Osteoblast (primary cell): ENCODE measurements around the gene ANKRD18A. TPM values are rescaled to one million over a fixed set of nuclear protein-coding genes. Genes with fewer than 3 reads are reported as not detected.

Experiments used
- DNase-seq: peaks from one replicate; pipeline ENCODE4 v3.0.0; 2011; ENCODE audit warnings: low spot score, mixed read lengths; ENCODE audit not compliant: insufficient read length; ENCODE audit errors: missing footprints
- H2AFZ ChIP-seq: 2 replicates; pipeline ENCODE4 v1.6.0; 2011; ENCODE audit warnings: mild to moderate bottlenecking, low read length
- H3K27ac ChIP-seq: 2 replicates; pipeline ENCODE4 v1.5.1; 2011; ENCODE audit warnings: mild to moderate bottlenecking, low read depth, low read length, moderate library complexity
- H3K27me3 ChIP-seq: 2 replicates; pipeline ENCODE4 v1.6.0; 2012; ENCODE audit warnings: mild to moderate bottlenecking, control low read depth, inconsistent platforms, low read length, moderate library complexity; ENCODE audit not compliant: insufficient read depth
- H3K36me3 ChIP-seq: 2 replicates; pipeline ENCODE4 v1.5.1; 2011; ENCODE audit warnings: mild to moderate bottlenecking, low read length, control low read depth, moderate library complexity; ENCODE audit not compliant: insufficient read depth
- H3K4me1 ChIP-seq: 2 replicates; pipeline ENCODE4 v1.5.1; 2011; ENCODE audit warnings: mild to moderate bottlenecking, low read length, control low read depth, moderate library complexity; ENCODE audit not compliant: insufficient read depth
- H3K4me2 ChIP-seq: 2 replicates; pipeline ENCODE4 v1.6.0; 2011; ENCODE audit warnings: mild to moderate bottlenecking, low read length; ENCODE audit not compliant: insufficient read depth
- H3K4me3 ChIP-seq: fragments of 200-600 bp; sonication (generic); 3 replicates; pipeline ENCODE4 v1.5.1; 2012; ENCODE audit warnings: mild to moderate bottlenecking, low read length, inconsistent platforms; ENCODE audit not compliant: insufficient read depth
- H3K79me2 ChIP-seq: 2 replicates; pipeline ENCODE4 v1.6.0; 2012; ENCODE audit warnings: mild to moderate bottlenecking, low read length, control low read depth, inconsistent platforms; ENCODE audit not compliant: insufficient read depth
- H3K9me3 ChIP-seq: 2 replicates; pipeline ENCODE4 v1.5.1; 2011; ENCODE audit warnings: low read depth, low read length, control low read depth
- H4K20me1 ChIP-seq: 2 replicates; pipeline ENCODE4 v1.6.0; 2012; ENCODE audit warnings: mild to moderate bottlenecking, low read length, control low read depth; ENCODE audit not compliant: insufficient read depth
- total RNA-seq: library from RNA; depleted of rRNA; stranded (reverse); fragments of >200 nt; gene quantifications from 2 replicates; pipeline ENCODE4 v1.2.3, GENCODE V29; 2012
- TF ChIP-seq, protein P1 (sequence below): IDR thresholded peaks from 2 replicates; pipeline ENCODE4 v1.5.1; 2011; ENCODE audit warnings: mild to moderate bottlenecking, low read depth, low read length, moderate library complexity; ENCODE audit errors: extremely low read depth

Gene ANKRD18A
- total RNA-seq, 1 donor: not detected

DNA sequence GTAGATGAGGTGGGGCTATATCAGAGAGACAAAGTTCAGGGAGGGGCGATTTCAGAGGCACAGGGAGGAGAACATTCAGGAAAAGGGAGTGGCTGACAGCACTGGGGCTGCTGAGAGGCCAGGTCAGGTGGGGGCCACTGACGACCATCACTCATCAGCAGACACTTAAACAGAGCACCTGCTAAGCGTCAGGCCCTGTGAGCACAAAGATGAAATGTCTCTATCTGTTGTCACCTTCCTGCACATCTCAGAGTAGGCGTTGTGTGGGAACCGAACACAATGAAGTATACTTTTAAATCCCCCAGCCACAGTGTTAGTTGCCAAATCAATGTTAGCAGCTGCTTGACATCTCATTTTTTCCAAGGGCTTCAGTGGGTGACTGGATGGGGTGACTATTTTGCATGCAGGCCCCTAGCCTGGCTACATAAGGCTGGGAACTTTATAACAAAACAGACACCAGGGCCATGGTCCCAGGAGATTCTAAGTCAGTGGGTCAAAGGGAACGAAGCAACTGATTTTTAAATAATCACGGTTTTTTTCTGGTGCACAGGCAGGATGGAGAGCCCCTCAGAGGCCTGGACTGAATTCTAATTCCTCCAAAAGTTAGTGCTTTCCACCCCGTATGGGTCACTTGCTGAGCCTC is 31.1 kb upstream of the ANKRD18A start:
- Histone ChIP-seq H2AFZ (no peak overlapping the region), H3K36me3 (no peaks in the 10 kb centered on the region), H4K20me1 (no peaks in the 10 kb centered on the region), H3K27me3 (no peaks in the 10 kb centered on the region), H3K4me3 (no peak overlapping the region), H3K9me3 (no peaks in the 10 kb centered on the region), H3K79me2 (no peaks in the 10 kb centered on the region), H3K4me2 (no peak overlapping the region), H3K27ac (no peak overlapping the region), H3K4me1 (no peaks in the 10 kb centered on the region)
- peak; percentile 52 for DNase-seq
- TF ChIP-seq, protein P1, sequence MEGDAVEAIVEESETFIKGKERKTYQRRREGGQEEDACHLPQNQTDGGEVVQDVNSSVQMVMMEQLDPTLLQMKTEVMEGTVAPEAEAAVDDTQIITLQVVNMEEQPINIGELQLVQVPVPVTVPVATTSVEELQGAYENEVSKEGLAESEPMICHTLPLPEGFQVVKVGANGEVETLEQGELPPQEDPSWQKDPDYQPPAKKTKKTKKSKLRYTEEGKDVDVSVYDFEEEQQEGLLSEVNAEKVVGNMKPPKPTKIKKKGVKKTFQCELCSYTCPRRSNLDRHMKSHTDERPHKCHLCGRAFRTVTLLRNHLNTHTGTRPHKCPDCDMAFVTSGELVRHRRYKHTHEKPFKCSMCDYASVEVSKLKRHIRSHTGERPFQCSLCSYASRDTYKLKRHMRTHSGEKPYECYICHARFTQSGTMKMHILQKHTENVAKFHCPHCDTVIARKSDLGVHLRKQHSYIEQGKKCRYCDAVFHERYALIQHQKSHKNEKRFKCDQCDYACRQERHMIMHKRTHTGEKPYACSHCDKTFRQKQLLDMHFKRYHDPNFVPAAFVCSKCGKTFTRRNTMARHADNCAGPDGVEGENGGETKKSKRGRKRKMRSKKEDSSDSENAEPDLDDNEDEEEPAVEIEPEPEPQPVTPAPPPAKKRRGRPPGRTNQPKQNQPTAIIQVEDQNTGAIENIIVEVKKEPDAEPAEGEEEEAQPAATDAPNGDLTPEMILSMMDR: no peak

DNA sequence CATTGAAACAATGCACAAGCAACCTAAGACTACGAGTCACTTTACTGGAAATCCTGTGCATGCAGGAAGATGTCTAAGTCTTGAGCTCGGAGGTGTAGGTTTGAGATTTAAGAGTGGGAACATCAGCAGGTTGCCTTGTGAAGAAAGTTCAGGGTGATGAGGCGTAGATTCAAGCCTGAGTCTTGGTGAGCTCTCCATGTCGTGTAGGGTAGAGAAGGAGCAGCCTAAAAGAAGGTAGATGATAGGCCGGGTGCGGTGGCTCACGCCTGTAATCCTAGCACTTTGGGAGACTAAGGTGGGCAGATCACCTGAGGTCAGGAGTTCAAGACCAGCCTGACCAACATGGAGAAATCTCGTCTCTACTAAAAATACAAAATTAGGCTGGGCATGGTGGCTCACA is 30.2 kb upstream of the ANKRD18A start:
- TF ChIP-seq, protein P1: no peak
- Histone ChIP-seq H3K4me1 (no peaks in the 10 kb centered on the region), H3K79me2 (no peaks in the 10 kb centered on the region)

DNA sequence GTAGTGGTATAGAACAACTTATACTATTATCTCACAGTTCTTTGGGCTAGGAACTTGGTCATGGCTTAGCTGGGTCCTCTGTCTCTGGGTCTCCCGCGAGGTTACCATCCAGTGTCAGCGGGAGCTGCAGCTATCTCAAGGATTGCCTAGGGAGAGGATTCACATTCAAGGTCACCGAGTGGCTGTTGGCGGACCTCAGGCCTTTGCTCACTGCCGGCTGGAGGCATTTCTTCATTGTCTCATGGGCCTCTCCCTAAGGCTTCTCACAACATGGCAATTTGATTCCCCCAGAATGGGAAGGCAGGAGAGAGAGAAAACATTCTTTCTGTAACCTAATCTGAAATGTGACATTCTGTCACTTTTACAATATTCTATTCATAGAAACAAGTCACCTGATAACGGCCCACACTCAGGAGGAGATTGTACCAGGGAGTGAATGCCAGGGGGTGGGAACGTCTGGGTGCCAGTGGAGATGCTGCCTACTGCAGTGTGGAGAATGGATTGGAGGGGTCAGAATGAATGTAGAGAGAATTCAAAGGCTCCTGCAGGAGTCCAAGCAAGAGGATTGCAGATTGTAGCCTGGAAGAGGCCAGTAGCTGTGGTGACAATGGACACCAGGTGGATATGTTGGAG is 29.5 kb upstream of the ANKRD18A start:
- H4K20me1 ChIP-seq: no peaks in the 10 kb centered on the region
- H3K79me2 ChIP-seq: no peaks in the 10 kb centered on the region
- H3K4me2 ChIP-seq: no peak overlapping the region
- DNase-seq: peak; percentile 22
- H3K9me3 ChIP-seq: no peaks in the 10 kb centered on the region
- no peaks in the 10 kb centered on the region for H3K36me3 ChIP-seq
- no peak overlapping the region for H2AFZ ChIP-seq
- TF ChIP-seq, protein P1: no peak
- H3K27ac ChIP-seq: no peak overlapping the region
- H3K4me3 ChIP-seq: no peak overlapping the region
- no peaks in the 10 kb centered on the region for H3K27me3 ChIP-seq
- no peaks in the 10 kb centered on the region for H3K4me1 ChIP-seq

More for the DNA sequence above, 30.2 kb upstream of the ANKRD18A start:
- Histone ChIP-seq H3K4me3 (no peak overlapping the region), H3K36me3 (no peaks in the 10 kb centered on the region), H3K27me3 (no peaks in the 10 kb centered on the region), H3K27ac (no peak overlapping the region), H3K9me3 (no peaks in the 10 kb centered on the region), H2AFZ (no peak overlapping the region), H4K20me1 (no peaks in the 10 kb centered on the region), H3K4me2 (no peak overlapping the region)
- DNase-seq: peak; percentile 27

DNA sequence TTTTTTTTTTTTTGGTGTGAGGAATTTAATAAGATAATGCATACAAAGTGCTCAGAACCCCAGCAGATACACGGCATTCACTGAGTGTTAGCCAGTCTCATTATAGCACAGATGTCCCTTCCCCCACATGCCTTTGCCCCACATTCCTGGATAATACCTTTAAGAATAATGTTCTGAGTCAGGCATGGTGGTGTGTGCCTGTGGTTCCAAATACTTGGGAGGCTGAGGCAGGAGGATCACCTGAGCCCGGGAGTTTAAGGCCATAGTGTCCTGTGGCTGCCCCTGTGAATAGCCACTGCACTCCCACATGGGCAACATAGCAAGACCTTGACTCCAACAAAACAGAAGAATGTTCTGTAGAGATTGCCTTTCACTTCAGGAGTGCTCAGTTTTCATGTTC is 24.2 kb upstream of the ANKRD18A start:
- DNase-seq: no peak
- H3K27me3 ChIP-seq: no peaks in the 10 kb centered on the region
- no peak overlapping the region for H3K4me3 ChIP-seq
- no peaks in the 10 kb centered on the region for H3K36me3 ChIP-seq
- no peak overlapping the region for H3K27ac ChIP-seq
- H4K20me1 ChIP-seq: no peaks in the 10 kb centered on the region
- no peaks in the 10 kb centered on the region for H3K4me1 ChIP-seq
- H3K9me3 ChIP-seq: no peaks in the 10 kb centered on the region
- no peak overlapping the region for H2AFZ ChIP-seq
- H3K4me2 ChIP-seq: no peak overlapping the region
- TF ChIP-seq, protein P1: no peak
- no peaks in the 10 kb centered on the region for H3K79me2 ChIP-seq
